GM21737 (cell line): ENCODE measurements around the gene MDGA2.
"Not testable (repeated sequence)": the region's sequence is repeated elsewhere in the genome, so short reads cannot be mapped to it uniquely, and the experiment has no call there.

Source experiments
- ATAC-seq: cut with Tn5 transposase; IDR thresholded peaks from one replicate; pipeline ENCODE4 v1.9.1; 2021; ENCODE audit warnings: mild to moderate bottlenecking, moderate library complexity; ENCODE audit not compliant: unreplicated experiment

MDGA2 gene

GRCh38 chr14:47345016-47345415 is 330.4 kb downstream of the MDGA2 start:
- no peak for ATAC-seq

GRCh38 chr14:47332939-47333338 is 342.5 kb downstream of the MDGA2 start:
- ATAC-seq = no peak

- ATAC-seq = no peak
Observed at GRCh38 chr14:47332106-47332505, 343.3 kb downstream of the MDGA2 start.

- no peak for ATAC-seq
Observed at GRCh38 chr14:47328376-47328775, 347.0 kb downstream of the MDGA2 start.

- no peak for ATAC-seq
Observed at GRCh38 chr14:47327336-47327735, 348.1 kb downstream of the MDGA2 start.

- no peak for ATAC-seq
Observed at GRCh38 chr14:47322751-47323150, 352.7 kb downstream of the MDGA2 start.

- no peak for ATAC-seq
Observed at GRCh38 chr14:47302121-47302520, 373.3 kb downstream of the MDGA2 start.

- no peak for ATAC-seq
Observed at GRCh38 chr14:47300796-47301195, 374.6 kb downstream of the MDGA2 start.

GRCh38 chr14:47297374-47297773 is 378.0 kb downstream of the MDGA2 start:
- no peak for ATAC-seq

- no peak for ATAC-seq
Observed at GRCh38 chr14:47284283-47284682, 391.1 kb downstream of the MDGA2 start.

GRCh38 chr14:47281761-47282160 is 393.6 kb downstream of the MDGA2 start:
- not testable (repeated sequence) for ATAC-seq

- ATAC-seq = no peak
Observed at GRCh38 chr14:47278233-47278842, 397.1 kb downstream of the MDGA2 start.

GRCh38 chr14:47277703-47278102 is 397.7 kb downstream of the MDGA2 start:
- ATAC-seq = no peak

GRCh38 chr14:47276931-47277330 is 398.5 kb downstream of the MDGA2 start:
- no peak for ATAC-seq

- no peak for ATAC-seq
Observed at GRCh38 chr14:47273939-47274338, 401.5 kb downstream of the MDGA2 start.

- no peak for ATAC-seq
Observed at GRCh38 chr14:47270715-47271114, 404.7 kb downstream of the MDGA2 start.

- no peak for ATAC-seq
Observed at GRCh38 chr14:47269756-47270492, 405.5 kb downstream of the MDGA2 start.

- no peak for ATAC-seq
Observed at GRCh38 chr14:47264842-47265241, 410.6 kb downstream of the MDGA2 start.

- no peak for ATAC-seq
Observed at GRCh38 chr14:47262801-47263200, 412.6 kb downstream of the MDGA2 start.

GRCh38 chr14:47261350-47261749 is 414.1 kb downstream of the MDGA2 start:
- ATAC-seq = no peak

GRCh38 chr14:47259796-47260195 is 415.6 kb downstream of the MDGA2 start:
- no peak for ATAC-seq

- no peak for ATAC-seq
Observed at GRCh38 chr14:47257013-47257412, 418.4 kb downstream of the MDGA2 start.

GRCh38 chr14:47252802-47253201 is 422.6 kb downstream of the MDGA2 start:
- ATAC-seq = no peak
